Fibroblast of the aortic adventitia (primary cell): ENCODE measurements around the gene GGA1. TPM values are rescaled to one million over a fixed set of nuclear protein-coding genes. Genes with fewer than 3 reads are reported as not detected.

Experiments
- DNase-seq: peaks from one replicate; pipeline ENCODE4 v3.0.0-alpha.2; 2010; ENCODE audit warnings: low read depth
- H3K4me3 ChIP-seq: 2 replicates; pipeline ENCODE4 v1.5.1; 2011; ENCODE audit warnings: low read depth, mild to moderate bottlenecking, control low read depth, low read length, moderate library complexity
- total RNA-seq: library from RNA; depleted of rRNA; stranded (reverse); fragments of >200 nt; gene quantifications from 2 replicates; pipeline ENCODE4 v1.2.3, GENCODE V29; 2012; ENCODE audit warnings: low replicate concordance
- TF ChIP-seq, protein P1 (sequence below): IDR thresholded peaks from 2 replicates; pipeline ENCODE4 v1.5.1; 2011; ENCODE audit warnings: mild to moderate bottlenecking, low read length, control low read depth, inconsistent platforms; ENCODE audit not compliant: insufficient read depth

The GGA1 gene
- total RNA-seq, 1 donor, result 35.0 TPM

DNA sequence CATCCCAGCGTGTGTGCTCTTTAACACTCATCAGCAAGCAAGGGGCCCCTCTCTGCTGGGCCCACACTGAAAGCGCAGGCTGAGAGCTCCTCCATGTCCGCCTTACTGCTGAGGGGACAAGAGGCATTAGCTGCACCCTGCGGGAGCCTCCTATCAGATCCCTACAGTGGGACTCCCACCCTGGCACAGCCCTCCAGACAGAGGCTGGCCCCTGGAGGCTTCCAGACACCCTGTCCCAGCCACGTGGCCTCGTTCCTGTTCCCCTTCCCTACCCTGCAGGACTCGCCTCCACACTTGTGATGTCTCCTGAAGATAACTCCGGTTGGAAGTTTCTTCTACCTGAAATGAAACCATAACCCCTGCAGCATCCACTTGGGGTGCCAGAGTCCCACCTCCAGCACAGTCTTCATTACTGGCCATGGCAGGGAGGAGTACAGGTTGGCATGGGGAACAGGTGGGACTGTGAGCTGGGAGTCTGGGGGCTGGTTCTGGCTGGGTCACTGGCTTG, 25.8 kb downstream of the GGA1 start:
- TF ChIP-seq, protein P1, sequence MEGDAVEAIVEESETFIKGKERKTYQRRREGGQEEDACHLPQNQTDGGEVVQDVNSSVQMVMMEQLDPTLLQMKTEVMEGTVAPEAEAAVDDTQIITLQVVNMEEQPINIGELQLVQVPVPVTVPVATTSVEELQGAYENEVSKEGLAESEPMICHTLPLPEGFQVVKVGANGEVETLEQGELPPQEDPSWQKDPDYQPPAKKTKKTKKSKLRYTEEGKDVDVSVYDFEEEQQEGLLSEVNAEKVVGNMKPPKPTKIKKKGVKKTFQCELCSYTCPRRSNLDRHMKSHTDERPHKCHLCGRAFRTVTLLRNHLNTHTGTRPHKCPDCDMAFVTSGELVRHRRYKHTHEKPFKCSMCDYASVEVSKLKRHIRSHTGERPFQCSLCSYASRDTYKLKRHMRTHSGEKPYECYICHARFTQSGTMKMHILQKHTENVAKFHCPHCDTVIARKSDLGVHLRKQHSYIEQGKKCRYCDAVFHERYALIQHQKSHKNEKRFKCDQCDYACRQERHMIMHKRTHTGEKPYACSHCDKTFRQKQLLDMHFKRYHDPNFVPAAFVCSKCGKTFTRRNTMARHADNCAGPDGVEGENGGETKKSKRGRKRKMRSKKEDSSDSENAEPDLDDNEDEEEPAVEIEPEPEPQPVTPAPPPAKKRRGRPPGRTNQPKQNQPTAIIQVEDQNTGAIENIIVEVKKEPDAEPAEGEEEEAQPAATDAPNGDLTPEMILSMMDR, result peak; percentile 14
- peak; percentile 11 for DNase-seq
- H3K4me3 ChIP-seq, result peak overlapping the region; percentile 25

DNA sequence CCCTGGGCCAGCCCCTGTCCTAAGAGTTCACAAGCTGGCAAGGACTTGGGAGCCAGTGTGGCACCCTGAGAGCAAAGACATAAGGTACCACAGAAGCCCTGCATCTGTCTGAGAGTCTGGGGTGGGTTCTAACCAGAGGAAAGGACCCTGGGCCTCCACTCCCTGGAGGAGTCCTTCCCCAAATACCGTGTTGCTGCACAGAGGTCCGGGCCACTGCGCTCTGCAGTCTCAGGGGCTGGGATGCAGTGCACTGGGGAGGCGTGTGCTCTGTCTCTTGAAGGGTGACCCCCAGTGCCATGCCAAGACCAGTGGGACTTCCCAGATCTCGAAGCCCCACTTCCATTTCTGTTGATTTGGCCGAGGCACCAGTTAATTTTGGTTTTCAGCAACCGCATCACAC, 26.5 kb downstream of the GGA1 start:
- H3K4me3 ChIP-seq, result no peak overlapping the region
- TF ChIP-seq, protein P1, result no peak
- no peak for DNase-seq

DNA sequence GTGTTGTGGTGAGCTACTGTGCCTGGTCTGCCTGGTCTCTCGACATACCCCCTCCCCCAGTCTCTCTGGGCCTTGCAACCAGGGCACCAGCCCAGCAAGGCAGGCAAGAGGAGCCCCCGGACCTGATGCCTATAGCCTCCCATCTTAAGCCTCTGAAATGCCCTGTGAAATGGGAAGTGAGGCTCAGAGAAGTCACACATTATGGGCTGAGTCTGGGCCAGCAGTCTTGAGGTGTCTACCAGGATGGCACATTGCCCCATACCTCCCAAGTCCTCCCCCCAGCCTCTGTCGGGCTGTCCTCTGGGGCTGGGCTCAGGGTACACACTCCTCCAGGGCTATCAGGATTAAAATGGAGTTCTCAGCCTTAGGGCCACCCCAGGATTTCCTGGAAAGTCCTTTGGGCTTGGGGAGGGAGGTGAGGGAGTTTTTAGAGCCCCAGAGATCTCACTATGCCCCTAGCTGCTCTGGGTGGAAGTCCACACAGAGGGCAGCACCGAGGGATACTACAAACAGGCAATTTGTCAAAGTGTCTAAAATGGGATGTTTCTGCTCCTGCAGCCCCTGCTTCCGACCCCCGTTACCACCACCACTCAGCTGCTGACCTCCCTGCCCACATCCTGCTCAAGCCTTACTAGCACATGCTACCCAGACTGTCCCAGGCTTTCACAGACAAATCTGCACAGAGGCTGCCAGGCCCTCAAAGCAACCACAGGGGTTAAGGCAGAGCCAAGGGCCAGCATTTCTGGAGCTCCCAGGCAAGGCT, 27.7 kb downstream of the GGA1 start:
- TF ChIP-seq, protein P1, result peak; percentile 44
- H3K4me3 ChIP-seq, result no peak overlapping the region
- peak; percentile 58 for DNase-seq

DNA sequence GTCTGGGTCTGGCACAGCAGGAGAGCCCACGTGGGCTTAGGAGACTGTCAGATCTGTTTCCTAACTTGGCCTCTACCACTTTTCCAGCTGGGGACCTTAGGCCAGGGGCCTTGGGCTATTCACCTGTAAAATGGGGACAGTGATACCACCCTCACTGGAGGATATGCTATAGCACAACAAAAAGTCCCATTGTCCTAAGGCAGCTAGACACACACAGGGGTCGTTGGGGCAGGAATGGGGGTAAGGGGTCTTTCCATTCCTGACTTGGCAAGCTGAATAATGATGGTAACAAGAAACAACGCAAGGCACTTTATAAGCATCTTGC, 28.3 kb downstream of the GGA1 start:
- TF ChIP-seq, protein P1, result no peak
- H3K4me3 ChIP-seq, result no peak overlapping the region

DNA sequence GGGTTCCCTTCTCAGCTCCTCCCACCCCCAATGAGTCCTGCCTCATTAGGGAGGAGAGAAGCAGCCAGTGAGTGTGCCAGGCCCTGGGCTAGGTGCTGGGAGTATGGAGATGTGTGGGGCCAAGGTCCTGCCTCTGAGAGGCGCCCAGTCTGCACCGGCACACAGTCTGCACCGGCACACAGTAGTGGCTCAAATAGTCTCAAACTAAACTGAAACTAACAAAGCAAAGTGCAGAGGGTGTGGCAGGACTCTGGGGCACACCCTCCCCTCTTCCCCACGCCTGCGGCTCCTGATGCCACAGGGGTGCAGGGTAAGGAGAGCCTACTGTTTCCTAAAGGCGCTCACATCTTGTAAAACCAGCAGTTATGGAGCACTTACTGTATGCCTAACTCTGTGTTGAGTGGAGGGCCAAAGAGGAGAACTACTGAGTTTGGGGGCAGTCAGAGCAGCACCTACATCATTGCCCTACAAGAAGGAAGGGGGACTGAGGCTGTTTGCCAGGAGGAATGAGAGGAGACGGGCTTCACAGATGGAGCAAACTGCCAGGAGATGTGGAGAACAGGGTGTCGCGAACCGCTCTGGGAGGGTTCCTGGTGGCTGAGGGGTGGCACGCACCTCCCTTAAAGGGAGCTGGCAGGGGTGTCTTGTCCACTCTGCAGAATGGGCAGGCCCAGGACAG, 29.9 kb downstream of the GGA1 start:
- DNase-seq, result no peak
- peak overlapping the region; percentile 5 for H3K4me3 ChIP-seq
- TF ChIP-seq, protein P1, result no peak

More for the DNA sequence above, 28.3 kb downstream of the GGA1 start:
- DNase-seq, result no peak

DNA sequence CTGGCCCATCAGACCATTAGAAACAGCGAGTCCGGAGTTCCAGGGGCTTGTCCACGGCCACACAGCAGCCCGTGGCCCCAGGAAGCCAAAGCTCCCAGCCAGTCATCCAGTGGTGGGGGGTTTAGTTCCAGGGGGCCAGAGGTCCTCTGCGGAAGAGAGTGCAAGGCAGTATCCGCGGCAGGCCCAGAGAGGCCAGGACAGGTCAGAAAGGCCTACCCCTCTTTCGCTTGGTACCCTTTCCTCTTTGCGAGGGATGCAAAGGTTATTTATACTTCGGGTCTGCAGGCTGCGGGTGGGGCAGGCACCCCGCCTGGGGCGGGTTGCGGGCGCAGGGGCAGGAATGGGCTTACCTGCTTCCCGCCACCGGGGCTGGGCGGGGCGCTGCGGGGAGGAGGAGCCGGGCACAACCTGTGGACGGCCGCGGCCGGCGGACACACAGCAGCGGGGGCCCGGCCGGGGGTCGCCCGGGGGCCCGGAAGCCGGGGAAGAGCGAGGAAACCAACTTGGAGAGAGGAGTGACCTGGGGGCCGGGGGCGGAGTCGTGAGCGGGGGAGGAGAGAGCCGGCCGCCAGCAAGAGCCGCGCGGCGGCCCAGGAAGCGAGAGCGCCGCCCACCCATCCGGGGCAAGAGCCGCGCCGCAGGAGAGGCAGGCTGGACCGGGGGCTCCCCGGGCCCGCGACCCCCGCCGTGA, 30.6 kb downstream of the GGA1 start, which contains the start of gene SH3BP1:
TSS of gene SH3BP1 (plus strand) at position 600 of the 691 bp plus-strand sequence. CDS start 119 bp downstream, outside the sequence.
- TF ChIP-seq, protein P1, result no peak

More for the DNA sequence above, 30.6 kb downstream of the GGA1 start, which contains the start of gene SH3BP1:
- DNase-seq, result no peak
- peak within 1 kb of the TSS; percentile 75 for H3K4me3 ChIP-seq
